HG03064 (cell line): ENCODE results near the gene ALDH16A1.
"Not testable (repeated sequence)": the region's sequence is repeated elsewhere in the genome, so short reads cannot be mapped to it uniquely, and the experiment has no call there.

Experiments
- ATAC-seq: cut with Tn5 transposase; IDR thresholded peaks from one replicate; pipeline ENCODE4 v1.9.1; 2021; ENCODE audit warnings: low read depth; ENCODE audit not compliant: unreplicated experiment

Gene ALDH16A1

GRCh38 chr19:49461130-49461529 is 8.1 kb downstream of the ALDH16A1 start:
- not testable (repeated sequence) for ATAC-seq

GRCh38 chr19:49461656-49462055 is 8.6 kb downstream of the ALDH16A1 start:
- ATAC-seq, result no peak

- no peak for ATAC-seq
Observed at GRCh38 chr19:49462492-49462891, 9.5 kb downstream of the ALDH16A1 start.

- ATAC-seq, result no peak
Observed at GRCh38 chr19:49463960-49464740, 11.1 kb downstream of the ALDH16A1 start.

DNA sequence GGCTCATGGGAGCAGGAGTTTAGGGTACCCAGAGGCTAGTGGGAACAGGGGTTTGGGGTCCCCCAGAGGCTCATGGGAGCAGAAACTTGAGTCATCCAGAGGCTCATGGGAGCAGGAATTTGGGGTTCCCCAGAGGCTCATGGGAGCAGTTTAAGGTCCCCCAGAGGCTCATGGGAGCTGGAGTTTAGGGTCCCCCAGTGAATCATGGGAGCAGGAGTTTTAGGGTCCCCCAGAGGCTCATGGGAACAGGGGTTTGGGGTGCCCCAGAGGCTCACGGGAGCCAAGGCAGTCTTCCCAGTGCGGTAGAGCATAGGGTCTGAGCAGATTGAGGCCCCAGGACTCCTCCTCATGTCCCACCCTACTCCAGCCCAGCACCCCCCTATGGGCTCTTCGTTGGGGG is 12.3 kb downstream of the ALDH16A1 start:
- no peak for ATAC-seq

DNA sequence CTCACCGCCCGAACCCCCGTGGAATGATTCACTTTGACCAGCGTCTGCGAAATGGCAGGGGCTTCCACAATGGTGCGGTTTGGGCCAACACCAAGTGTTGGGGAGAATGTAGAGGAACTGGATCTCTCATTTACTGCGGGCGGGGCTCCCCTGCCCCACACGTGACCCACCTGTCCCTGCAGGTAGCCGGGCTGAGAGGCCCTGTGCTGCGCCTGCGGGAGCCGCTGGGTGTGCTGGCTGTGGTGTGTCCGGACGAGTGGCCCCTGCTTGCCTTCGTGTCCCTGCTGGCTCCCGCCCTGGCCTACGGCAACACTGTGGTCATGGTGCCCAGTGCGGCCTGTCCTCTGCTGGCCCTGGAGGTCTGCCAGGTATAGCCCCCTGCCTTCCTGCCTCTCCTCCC is 15.2 kb downstream of the ALDH16A1 start:
- no peak for ATAC-seq

GRCh38 chr19:49468746-49469447 is 15.9 kb downstream of the ALDH16A1 start:
- no peak for ATAC-seq

DNA sequence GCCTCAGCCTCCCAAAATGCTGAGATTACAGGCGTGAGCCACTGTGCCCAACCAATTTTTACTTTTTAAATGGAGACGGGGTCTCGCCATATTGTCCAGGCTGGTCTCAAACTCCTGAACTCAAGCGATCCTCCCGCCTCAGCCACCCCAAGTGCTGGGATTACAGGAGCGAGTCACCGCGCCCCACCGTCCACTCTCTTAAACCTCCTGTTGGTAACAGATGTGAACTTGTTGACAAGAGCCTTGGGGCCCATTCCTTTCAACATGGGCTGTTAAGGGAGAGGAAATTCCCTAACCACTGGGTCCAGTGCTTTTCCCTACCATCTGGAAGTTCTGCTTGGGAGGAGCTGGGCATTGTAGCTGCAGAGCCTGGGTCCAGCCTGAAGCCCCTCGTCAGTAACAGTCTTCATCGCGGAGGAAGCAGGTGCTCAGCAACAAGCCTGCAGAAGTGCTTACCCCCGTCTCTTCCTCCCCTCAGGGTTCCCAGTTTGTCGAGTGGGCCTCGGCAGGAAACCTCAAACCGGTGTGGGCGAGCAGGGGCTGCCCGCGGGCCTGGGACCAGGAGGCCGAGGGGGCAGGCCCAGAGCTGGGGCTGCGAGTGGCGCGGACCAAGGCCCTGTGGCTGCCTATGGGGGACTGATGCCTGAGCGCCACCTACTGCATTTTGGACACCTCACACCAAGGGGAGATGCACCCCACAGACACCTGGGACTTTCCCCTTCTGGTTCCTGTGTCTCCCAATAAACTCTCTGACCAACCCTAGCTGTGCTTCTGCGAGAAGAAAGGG is 17.0 kb downstream of the ALDH16A1 start:
- ATAC-seq, result no peak

DNA sequence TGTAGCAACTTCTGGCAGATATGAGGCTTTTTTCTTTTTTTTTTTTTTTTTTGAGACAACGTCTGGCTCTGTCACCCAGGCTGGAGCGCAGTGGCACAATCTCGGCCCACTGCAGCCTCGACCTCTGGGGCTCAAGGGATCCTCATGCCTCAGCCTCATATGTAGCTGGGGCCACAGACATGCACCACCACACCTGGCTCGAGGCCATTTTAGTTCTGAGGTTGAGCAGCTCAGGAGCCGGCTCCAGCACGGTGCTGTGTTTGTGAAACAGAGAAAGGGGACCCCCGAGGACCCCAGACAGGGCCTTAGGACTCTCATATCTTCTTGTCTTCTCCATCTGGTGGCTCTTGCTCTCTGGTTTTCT is 17.6 kb downstream of the ALDH16A1 start:
- ATAC-seq, result no peak

- no peak for ATAC-seq
Observed at GRCh38 chr19:49472936-49473335, 19.9 kb downstream of the ALDH16A1 start.

DNA sequence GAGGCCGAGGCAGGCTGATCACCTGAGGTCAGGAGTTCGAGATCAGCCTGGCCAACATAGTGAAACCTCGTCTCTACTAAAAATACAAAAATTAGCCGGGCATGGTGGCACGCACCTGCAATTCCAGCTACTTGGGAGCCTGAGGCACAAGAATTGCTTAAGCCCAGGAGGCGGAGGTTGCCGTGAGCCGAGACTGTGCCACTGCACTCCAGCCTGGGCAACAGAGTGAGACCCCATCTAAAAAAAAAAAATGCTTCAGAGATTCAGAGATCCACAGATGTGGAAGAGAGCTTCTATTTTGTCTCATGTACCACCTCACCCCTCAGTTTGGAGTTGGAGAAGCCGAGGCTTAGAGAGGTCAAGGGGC is 20.5 kb downstream of the ALDH16A1 start:
- ATAC-seq, result not testable (repeated sequence)

DNA sequence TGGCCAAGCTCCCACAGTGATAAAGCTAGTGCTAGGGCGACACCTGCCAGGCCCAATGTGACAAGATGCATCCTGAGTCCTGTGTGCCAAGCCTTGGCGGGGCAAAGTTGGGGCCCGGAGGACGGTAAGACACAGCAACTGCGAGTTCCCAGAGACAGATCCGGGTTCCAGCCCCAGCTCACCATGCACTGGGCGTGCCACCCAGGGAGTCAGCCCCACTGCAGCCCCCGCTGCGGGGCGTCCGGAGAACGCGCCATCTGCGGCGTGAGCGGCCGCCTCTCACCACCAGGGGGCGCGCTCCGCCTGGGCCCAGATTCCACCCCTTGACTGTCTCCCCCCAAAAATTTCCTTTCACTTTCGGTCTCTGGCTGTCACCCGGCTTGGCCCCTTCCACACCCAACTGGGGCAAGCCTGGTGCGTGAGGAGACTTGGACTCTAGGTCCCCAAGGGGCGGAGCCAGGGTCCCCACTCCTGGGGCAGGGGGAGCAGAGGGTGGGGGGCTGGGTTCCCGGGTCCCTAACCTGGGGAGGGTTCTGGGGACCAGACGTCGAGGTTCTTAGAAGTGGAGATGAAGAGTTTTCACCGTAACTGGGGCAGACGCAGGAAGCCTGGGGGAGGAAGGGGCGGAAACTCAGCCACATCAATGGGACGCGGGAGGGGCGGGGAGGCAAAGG is 21.0 kb downstream of the ALDH16A1 start, which contains the start of gene FLT3LG:
Gene FLT3LG, plus strand, starts transcription at position 348 of the 674 bp plus-strand sequence. CDS start 425 bp downstream, outside the sequence.
- ATAC-seq, result no peak

DNA sequence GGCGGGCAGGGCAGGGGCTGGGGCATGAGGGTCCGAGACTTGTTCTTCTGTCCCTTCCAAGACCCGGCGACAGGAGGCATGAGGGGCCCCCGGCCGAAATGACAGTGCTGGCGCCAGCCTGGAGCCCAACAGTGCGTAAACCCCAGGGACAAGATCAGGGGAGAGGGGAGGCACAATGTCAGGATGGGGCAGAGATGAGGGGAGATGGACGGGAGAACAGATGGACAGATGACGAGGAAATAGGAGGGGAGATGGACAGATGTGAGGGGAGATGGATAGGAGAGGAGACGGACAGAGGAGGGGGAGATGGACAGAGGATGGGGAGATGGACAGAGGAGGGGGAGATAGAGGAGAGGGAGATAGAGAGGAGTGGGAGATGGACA is 21.5 kb downstream of the ALDH16A1 start:
- ATAC-seq, result no peak

GRCh38 chr19:49475191-49475917 is 22.3 kb downstream of the ALDH16A1 start:
- no peak for ATAC-seq

GRCh38 chr19:49475995-49476880 is 23.2 kb downstream of the ALDH16A1 start:
- ATAC-seq, result no peak

GRCh38 chr19:49479975-49480628 is 27.1 kb downstream of the ALDH16A1 start:
- ATAC-seq, result no peak

GRCh38 chr19:49481020-49481683 is 28.1 kb downstream of the ALDH16A1 start:
- ATAC-seq, result no peak

GRCh38 chr19:49486232-49486631 is 33.2 kb downstream of the ALDH16A1 start:
- ATAC-seq, result no peak
